ENCODE measurements around the gene TEAD1. TPM values are rescaled to one million over a fixed set of nuclear protein-coding genes. Genes with fewer than 3 reads are reported as not detected.

Gene TEAD1
- total and polyA plus RNA-seq, 2 donors (not counting 3 experiments of a cell fraction or from before 2014, with no cell fraction given) = 15.3 to 49.0 TPM

GRCh38 chr11:12807621-12808020 is 133.4 kb downstream of the TEAD1 start:
- intact Hi-C loops (cut with micrococcal nuclease) = no loop called here
- dilution Hi-C loops (cut with MboI; ENCODE audit: extremely low pct_ligation_motif_present, low sequenced_read_pairs) = no loop called here
- no peak for DNase-seq (ENCODE audit: low read depth, low spot score)
- H3K9ac ChIP-seq (replicated peaks; ENCODE audit: extremely low read depth, insufficient read depth, low read length) = no peak overlapping the region
- ChIA-PET CTCF (interaction anchor here (1.2 kb wide), 1 partner anchor 20 kb away, joined by 3 read pairs; no protein-coding TSS in a partner anchor), POLR2A (no interaction called here)
- H3K27me3 ChIP-seq (ENCODE audit: control insufficient read depth in 2 of 2, insufficient read depth in 2 of 2, low read length in 2 of 2) = no peaks in the 10 kb centered on the region
- H3K9me3 ChIP-seq (replicated peaks; ENCODE audit: control insufficient read depth, insufficient read depth, low read length) = no peaks in the 10 kb centered on the region
- no peak overlapping the region for H3K27ac ChIP-seq (ENCODE audit: insufficient read depth, low read depth, low read length)
- FAIRE-seq = no peak
- peaks cover 16% of the 10 kb centered on the region for H3K4me1 ChIP-seq (ENCODE audit: control insufficient read depth, extremely low read depth, insufficient read depth, low read length)
- H3K4me2 ChIP-seq (ENCODE audit: insufficient read depth, low read length) = no peak overlapping the region
- H4K20me1 ChIP-seq (replicated peaks; ENCODE audit: control insufficient read depth, extremely low read depth, insufficient read depth, low read length) = no peaks in the 10 kb centered on the region
- BruUV-seq (replicated peaks) = no TSS peak
- no peak for TF ChIP-seq FOS (IDR thresholded peaks at IDR 0.05; ENCODE audit: borderline replicate concordance, insufficient read depth, low read length)
- TF ChIP-seq GATA2 (IDR thresholded peaks at IDR 0.05; ENCODE audit: insufficient read depth, insufficient read length, low read depth, low read length) = no peak
- TF ChIP-seq POLR2AphosphoS5 (IDR thresholded peaks at IDR 0.05; ENCODE audit: insufficient read depth, low read depth, low read length) = no peak
- TF ChIP-seq CTCF (IDR thresholded peaks at IDR 0.05; ENCODE audit: extremely low read depth in 1 of 2, insufficient read depth in 1 of 2, low read depth in 1 of 2, low read length in 2 of 2) = no peak
- no peak for TF ChIP-seq POLR2A (IDR thresholded peaks at IDR 0.05; ENCODE audit: low read depth, low read length)
- no peak for TF ChIP-seq EZH2 (IDR thresholded peaks at IDR 0.05; ENCODE audit: borderline replicate concordance, low read depth, low read length, severe bottlenecking)
- TF ChIP-seq JUN (IDR thresholded peaks at IDR 0.05; ENCODE audit: borderline replicate concordance, insufficient read depth, insufficient read length, low read depth) = no peak
- TF ChIP-seq MYC (IDR thresholded peaks at IDR 0.05; ENCODE audit: low read depth, low read length) = no peak
- no peak for TF ChIP-seq MAX (IDR thresholded peaks at IDR 0.05; ENCODE audit: insufficient read depth, insufficient read length)
- peaks cover 21% of the 10 kb centered on the region for H3K79me2 ChIP-seq (ENCODE audit: control insufficient read depth, insufficient read depth, low read length)
- H3K36me3 ChIP-seq (ENCODE audit: control insufficient read depth in 2 of 2, extremely low read depth in 1 of 2, insufficient read depth in 2 of 2, low read length in 2 of 2) = no peaks in the 10 kb centered on the region
- H2AFZ ChIP-seq (ENCODE audit: low read depth, low read length) = no peak overlapping the region
- H3K9me1 ChIP-seq (replicated peaks; ENCODE audit: control insufficient read depth, extremely low read depth, insufficient read depth, low read length) = no peaks in the 10 kb centered on the region
- no peak overlapping the region for H3K4me3 ChIP-seq (replicated peaks in 1 of 3; ENCODE audit: insufficient read depth in 1 of 3, low read depth in 1 of 3, low read length in 3 of 3)
